H1 (cell line): ENCODE data around the gene CAD. TPM values are rescaled to one million over a fixed set of nuclear protein-coding genes. Genes with fewer than 3 reads are reported as not detected.
A peak's percentile ranks its signal among the peaks of the same experiment; 100 is the strongest.

Experiments
- CBX8 ChIP-seq: fragments of 300-800, 300-1000 bp; sonication (generic); IDR thresholded peaks from 2 replicates; pipeline ENCODE4 v1.7.1; 2016; ENCODE audit warnings: low read depth, low read length, borderline replicate concordance
- GTF2F1 ChIP-seq: IDR thresholded peaks from 2 replicates; pipeline ENCODE4 v1.6.1; 2012; ENCODE audit warnings: low read depth, low read length, improper control_type of control experiment, borderline replicate concordance
- HDAC2 ChIP-seq, 2 experiments: fragments of 300-600 bp in 1 of 2; sonication (generic) in 1 of 2; IDR thresholded peaks; 2 replicates each; pipeline ENCODE4 v1.6.1; 2011 to 2012; ENCODE audit warnings: low read depth in 2 of 2, low read length in 2 of 2, mild to moderate bottlenecking in 2 of 2, moderate library complexity in 2 of 2, borderline replicate concordance in 1 of 2, inconsistent platforms in 1 of 2
- PHF8 ChIP-seq: fragments of 200-600 bp; sonication (generic); conservative IDR thresholded peaks from 2 replicates; pipeline ENCODE4 v1.7.1; 2012; ENCODE audit warnings: low read depth, mild to moderate bottlenecking, inconsistent platforms, low read length, moderate library complexity
- RNF2 ChIP-seq: fragments of 200-900, 300-1000 bp; sonication (generic); IDR thresholded peaks from 2 replicates; pipeline ENCODE4 v1.7.1; 2016; ENCODE audit warnings: borderline replicate concordance, low read depth, mild to moderate bottlenecking, antibody characterized with exemption, low read length; ENCODE audit not compliant: poor library complexity, severe bottlenecking; ENCODE audit errors: missing control alignments
- SIN3A ChIP-seq, 2 experiments: IDR thresholded peaks in 1 of 2; conservative IDR thresholded peaks in 1 of 2; 2 replicates each; pipeline ENCODE4 v1.6.1; 2011 to 2012; ENCODE audit warnings: low read length in 2 of 2, improper control_type of control experiment in 1 of 2, low read depth in 1 of 2, mild to moderate bottlenecking in 1 of 2
- SIX5 ChIP-seq: IDR thresholded peaks from 2 replicates; pipeline ENCODE4 v1.6.1; 2011; ENCODE audit warnings: mild to moderate bottlenecking, low read depth, low read length
- SP1 ChIP-seq: IDR thresholded peaks from 2 replicates; pipeline ENCODE4 v1.6.1; 2011; ENCODE audit warnings: low read depth, low read length
- SUZ12 ChIP-seq: fragments of 200-600 bp; sonication (generic); IDR thresholded peaks from 2 replicates; pipeline ENCODE4 v1.6.1; 2012; ENCODE audit warnings: mild to moderate bottlenecking, inconsistent platforms, low read length, moderate library complexity, mixed read lengths
- TCF12 ChIP-seq: IDR thresholded peaks from 2 replicates; pipeline ENCODE4 v1.6.1; 2011; ENCODE audit warnings: low read depth, mild to moderate bottlenecking, low read length
- TEAD4 ChIP-seq: IDR thresholded peaks from 2 replicates; pipeline ENCODE4 v1.6.1; 2012; ENCODE audit warnings: low read depth, low read length, inconsistent platforms, mixed read lengths
- polyA plus RNA-seq, 7 experiments: library from polyadenylated mRNA; depleted of rRNA in 3 of 7; stranded (reverse) in 5 of 7; unstranded in 2 of 7; fragments of >200 nt in 5 of 7; fragments of 200-250 nt in 2 of 7; gene quantifications; 1 replicate in 5 of 7; 2 replicates in 1 of 7; 4 replicates in 1 of 7; pipeline versions ENCODE4 v1.2.1 to v1.2.3, GENCODE V29; 2011 to 2013; ENCODE audit warnings: missing spikeins in 2 of 7, mixed read lengths in 2 of 7
- total RNA-seq: library from RNA; stranded (reverse); fragmentation: NEBNext Ultra II Directional; extraction: Animal tissue kit (Norgen Biotek cat#: 25700); gene quantifications from 2 replicates; pipeline ENCODE4 v1.2.1, GENCODE V29; 2021

Gene CAD
- total and polyA plus RNA-seq, 2 of the 8 experiments (the other 6 are each of a cell fraction or from before 2014, with no cell fraction given) = 130 to 146 TPM

DNA sequence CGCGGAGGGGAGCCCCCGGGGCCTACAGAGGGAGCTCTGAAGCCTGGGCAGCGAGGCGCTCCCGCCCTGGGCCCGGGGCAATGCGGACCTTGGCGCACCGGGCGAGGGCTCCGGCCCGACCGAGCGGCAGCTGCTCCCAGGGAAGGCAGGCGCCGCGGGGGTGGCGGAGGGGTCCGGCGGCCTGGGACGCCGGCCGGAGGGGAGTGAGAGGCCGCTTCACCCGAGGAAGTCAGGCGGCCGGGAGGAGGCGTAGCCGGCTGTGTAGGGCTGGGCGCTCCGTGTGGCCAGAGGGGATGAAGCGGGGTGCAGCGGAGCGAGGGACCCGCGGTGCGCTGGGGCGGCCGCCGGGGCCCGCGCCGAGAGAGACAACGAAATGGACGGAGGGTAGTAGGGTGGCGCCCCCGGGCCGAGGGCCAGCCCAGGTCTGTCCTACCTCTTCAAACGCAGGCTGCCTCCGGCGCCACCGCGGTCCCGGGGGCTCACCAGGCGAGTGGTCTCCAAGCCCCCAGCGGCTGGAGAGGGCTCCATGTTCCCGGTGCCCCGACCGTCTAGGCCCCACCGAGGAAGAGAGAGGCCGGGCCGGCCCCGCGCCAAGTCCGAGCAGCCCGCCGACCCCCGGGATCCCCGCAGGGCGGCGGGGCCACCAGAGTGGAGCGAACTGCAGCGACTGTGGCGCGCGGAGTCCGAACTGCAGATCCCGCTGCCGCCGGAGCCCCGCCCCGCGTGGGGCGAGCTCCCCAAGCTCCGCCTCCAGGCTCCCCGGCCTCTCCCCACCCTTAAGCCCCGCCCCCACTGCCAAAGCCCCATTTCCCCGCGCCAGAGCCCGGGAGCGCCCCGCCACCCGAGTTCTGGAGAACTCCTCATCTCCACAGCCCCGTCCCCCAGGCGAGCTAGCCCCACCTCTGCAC lies 45.5 kb downstream of the CAD start, which contains the start of gene SLC30A3 (continued):
- TF ChIP-seq HDAC2 (IDR thresholded peaks at IDR 0.05; ENCODE audit: borderline replicate concordance in 1 of 2, low read depth in 2 of 2, low read length in 2 of 2) (peak in 1 of 2 experiments; percentile 23; a peak in 1 of 4 replicates), RNF2 (peak; percentile 14), SUZ12 (peak; percentile 2; the same call in 1 of the 2 replicates), SP1 (no peak), PHF8 (peak; percentile 30), CBX8 (no peak), SIN3A (conservative IDR thresholded peaks at IDR 0.05 in 1 of 2, IDR thresholded peaks at IDR 0.05 in 1 of 2; ENCODE audit: low read depth in 1 of 2, low read length in 2 of 2) (peak in 1 of 2 experiments; percentile 35; a peak in 1 of 4 replicates), TEAD4 (no peak), SIX5 (no peak), TCF12 (no peak), GTF2F1 (no peak)
